Upper lobe of right lung (tissue), 1 donor: ENCODE results near the gene PPME1. TPM values are rescaled to one million over a fixed set of nuclear protein-coding genes. Genes with fewer than 3 reads are reported as not detected.

ENCODE experiments used
- ATAC-seq: fragments of 200-7000 bp; cut with Tn5 transposase; one replicate; pipeline ENCODE4 v1.9.1; 2020; ENCODE audit warnings: mild to moderate bottlenecking, moderate library complexity
- DNase-seq: peaks from one replicate; pipeline ENCODE4 v3.0.0-alpha.2; 2020
- H3K27ac ChIP-seq: fragments of 200-600 bp; one replicate; pipeline ENCODE4 v1.8.0; 2022
- H3K27me3 ChIP-seq: fragments of 200-600 bp; one replicate; pipeline ENCODE4 v1.8.0; 2022; ENCODE audit warnings: mild to moderate bottlenecking
- H3K36me3 ChIP-seq: fragments of 200-600 bp; one replicate; pipeline ENCODE4 v1.8.0; 2022
- H3K4me1 ChIP-seq: fragments of 200-600 bp; one replicate; pipeline ENCODE4 v1.8.0; 2022
- H3K4me3 ChIP-seq: fragments of 200-600 bp; one replicate; pipeline ENCODE4 v1.8.0; 2022; ENCODE audit warnings: mild to moderate bottlenecking
- H3K9me3 ChIP-seq: fragments of 200-600 bp; one replicate; pipeline ENCODE4 v1.8.0; 2022
- intact Hi-C: fragments of 100-400 bp; cut with DNase I; formaldehyde crosslinking; loops from one replicate; pipeline ENCODE4 v1.11.0; 2022
- total RNA-seq: library from RNA; stranded (reverse); fragmentation: NEBNext Ultra II Directional; extraction: Animal tissue kit (Norgen Biotek cat#: 25700); gene quantifications from one replicate; pipeline ENCODE4 v1.2.1, GENCODE V29; 2021
- TF ChIP-seq, protein P1 (sequence below): fragments of 200-600 bp; IDR thresholded peaks from one replicate; pipeline ENCODE4 v1.8.0; 2022; ENCODE audit warnings: antibody characterized with exemption
- donor health status: DM: no; HTN: yes; CAD: no; lungs with severe emphysema.

PPME1 gene
- total RNA-seq, 1 donor from 2014 or later: 32.0 TPM

- TF ChIP-seq, protein P1, sequence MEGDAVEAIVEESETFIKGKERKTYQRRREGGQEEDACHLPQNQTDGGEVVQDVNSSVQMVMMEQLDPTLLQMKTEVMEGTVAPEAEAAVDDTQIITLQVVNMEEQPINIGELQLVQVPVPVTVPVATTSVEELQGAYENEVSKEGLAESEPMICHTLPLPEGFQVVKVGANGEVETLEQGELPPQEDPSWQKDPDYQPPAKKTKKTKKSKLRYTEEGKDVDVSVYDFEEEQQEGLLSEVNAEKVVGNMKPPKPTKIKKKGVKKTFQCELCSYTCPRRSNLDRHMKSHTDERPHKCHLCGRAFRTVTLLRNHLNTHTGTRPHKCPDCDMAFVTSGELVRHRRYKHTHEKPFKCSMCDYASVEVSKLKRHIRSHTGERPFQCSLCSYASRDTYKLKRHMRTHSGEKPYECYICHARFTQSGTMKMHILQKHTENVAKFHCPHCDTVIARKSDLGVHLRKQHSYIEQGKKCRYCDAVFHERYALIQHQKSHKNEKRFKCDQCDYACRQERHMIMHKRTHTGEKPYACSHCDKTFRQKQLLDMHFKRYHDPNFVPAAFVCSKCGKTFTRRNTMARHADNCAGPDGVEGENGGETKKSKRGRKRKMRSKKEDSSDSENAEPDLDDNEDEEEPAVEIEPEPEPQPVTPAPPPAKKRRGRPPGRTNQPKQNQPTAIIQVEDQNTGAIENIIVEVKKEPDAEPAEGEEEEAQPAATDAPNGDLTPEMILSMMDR: no peak
- ATAC-seq: no peak
Measured at GRCh38 chr11:74233683-74234082, 62.6 kb downstream of the PPME1 start.

DNA sequence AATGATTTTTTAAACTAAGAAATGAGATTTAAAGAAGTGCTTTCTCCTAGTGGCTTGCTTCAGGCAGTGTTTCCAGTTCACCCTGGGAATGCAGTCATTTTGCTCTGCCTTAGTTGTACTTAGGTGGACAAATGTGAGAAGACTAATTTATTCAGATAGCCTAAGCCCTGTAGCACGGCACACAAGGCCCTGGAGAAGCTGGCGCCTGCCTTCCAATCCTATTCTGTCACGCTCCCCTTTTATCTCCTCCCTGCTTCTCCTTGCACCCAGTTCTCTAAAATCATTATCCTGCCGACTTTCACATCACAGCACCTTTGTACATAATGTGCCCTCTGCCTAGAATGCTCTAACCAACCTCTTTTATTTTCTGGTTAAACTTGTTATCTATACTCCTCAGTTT, 64.0 kb downstream of the PPME1 start:
- no peaks in the 10 kb centered on the region for H3K4me1 ChIP-seq
- no peak overlapping the region for H3K4me3 ChIP-seq
- ATAC-seq: no peak
- TF ChIP-seq, protein P1: no peak
- peaks cover 70% of the 10 kb centered on the region for H3K36me3 ChIP-seq
- H3K27me3 ChIP-seq: no peaks in the 10 kb centered on the region
- H3K9me3 ChIP-seq: no peaks in the 10 kb centered on the region
- H3K27ac ChIP-seq: no peak overlapping the region
- intact Hi-C loops: no loop called here
- no peak for DNase-seq

More at GRCh38 chr11:74233683-74234082, 62.6 kb downstream of the PPME1 start:
- Histone ChIP-seq H3K36me3 (peaks cover 60% of the 10 kb centered on the region), H3K27me3 (no peaks in the 10 kb centered on the region), H3K4me3 (no peak overlapping the region), H3K27ac (no peak overlapping the region), H3K9me3 (no peaks in the 10 kb centered on the region), H3K4me1 (no peaks in the 10 kb centered on the region)
- intact Hi-C loops: no loop called here
- no peak for DNase-seq

- no peak overlapping the region for H3K27ac ChIP-seq
- no peak for DNase-seq
- no peaks in the 10 kb centered on the region for H3K4me1 ChIP-seq
- H3K9me3 ChIP-seq: no peaks in the 10 kb centered on the region
- no peak overlapping the region for H3K4me3 ChIP-seq
- H3K36me3 ChIP-seq: peaks cover 64% of the 10 kb centered on the region
- intact Hi-C loops: no loop called here
- no peak for ATAC-seq
- H3K27me3 ChIP-seq: no peaks in the 10 kb centered on the region
- TF ChIP-seq, protein P1: no peak
Measured at GRCh38 chr11:74237541-74237940, 66.5 kb downstream of the PPME1 start.

- ATAC-seq (no peak), DNase-seq (no peak)
- H3K36me3 ChIP-seq: peaks cover 64% of the 10 kb centered on the region
- TF ChIP-seq, protein P1: no peak
- H3K9me3 ChIP-seq: no peaks in the 10 kb centered on the region
- no peak overlapping the region for H3K27ac ChIP-seq
- no peaks in the 10 kb centered on the region for H3K27me3 ChIP-seq
- H3K4me3 ChIP-seq: no peak overlapping the region
- intact Hi-C loops: no loop called here
- H3K4me1 ChIP-seq: no peaks in the 10 kb centered on the region
Measured at GRCh38 chr11:74238243-74238642, 67.2 kb downstream of the PPME1 start.

DNA sequence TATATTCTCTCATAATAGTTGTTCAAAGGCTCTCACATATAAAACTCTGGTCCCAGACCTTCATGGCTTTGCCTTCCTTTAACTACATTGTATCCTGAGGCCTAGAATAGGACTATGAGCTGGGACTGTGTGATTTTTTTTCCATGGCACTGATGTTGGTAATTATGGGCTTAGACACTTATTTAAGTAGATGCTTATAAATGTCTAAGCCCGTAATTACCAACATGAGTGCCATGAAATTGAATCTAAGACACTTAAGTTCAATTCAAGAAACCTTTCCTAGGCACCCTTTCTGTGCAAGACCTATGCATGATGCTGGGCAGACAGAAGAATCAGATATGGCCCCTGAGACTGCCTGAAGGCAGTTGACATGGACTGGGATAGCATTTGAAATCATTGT, 77.4 kb downstream of the PPME1 start:
- TF ChIP-seq, protein P1: no peak
- intact Hi-C loops: no loop called here

GRCh38 chr11:74249496-74249895, 78.4 kb downstream of the PPME1 start:
- DNase-seq: no peak
- intact Hi-C loops: no loop called here
- no peak for ATAC-seq
- Histone ChIP-seq H3K27ac (no peak overlapping the region), H3K9me3 (no peaks in the 10 kb centered on the region), H3K27me3 (no peaks in the 10 kb centered on the region), H3K4me1 (no peaks in the 10 kb centered on the region), H3K4me3 (no peak overlapping the region), H3K36me3 (peaks cover 88% of the 10 kb centered on the region)
- TF ChIP-seq, protein P1: no peak

More for the DNA sequence above, 77.4 kb downstream of the PPME1 start:
- no peak overlapping the region for H3K27ac ChIP-seq
- no peak overlapping the region for H3K4me3 ChIP-seq
- no peaks in the 10 kb centered on the region for H3K4me1 ChIP-seq
- DNase-seq (no peak), ATAC-seq (no peak)
- H3K27me3 ChIP-seq: no peaks in the 10 kb centered on the region
- peaks cover 88% of the 10 kb centered on the region for H3K36me3 ChIP-seq
- no peaks in the 10 kb centered on the region for H3K9me3 ChIP-seq
